Activated naive CD8-positive, alpha-beta T cell treated with anti-CD3 and anti-CD28 coated beads, Interleukin-2, amount 50 U/mL, for 24 hours (primary cell): ENCODE data around the gene SLC16A2.

ENCODE experiments used
- ATAC-seq: fragments of 150-1000 bp; cut with Tn5 transposase; one replicate; pipeline ENCODE4 v1.10.0; 2021
- DNase-seq: peaks from one replicate; pipeline ENCODE4 v3.0.0; 2021
- H3K27ac Mint-ChIP-seq: one replicate; pipeline ENCODE4 v1.8.0; 2021; ENCODE audit warnings: mild to moderate bottlenecking, mixed read lengths
- H3K27me3 Mint-ChIP-seq: one replicate; pipeline ENCODE4 v1.8.0; 2021; ENCODE audit warnings: mixed read lengths
- H3K36me3 Mint-ChIP-seq: one replicate; pipeline ENCODE4 v1.8.0; 2021; ENCODE audit warnings: low read depth, mixed read lengths
- H3K4me1 Mint-ChIP-seq: one replicate; pipeline ENCODE4 v1.8.0; 2021; ENCODE audit warnings: mixed read lengths
- H3K4me3 Mint-ChIP-seq: one replicate; pipeline ENCODE4 v1.8.0; 2021; ENCODE audit warnings: mild to moderate bottlenecking, moderate library complexity, mixed read lengths
- H3K9me3 Mint-ChIP-seq: one replicate; pipeline ENCODE4 v1.8.0; 2021; ENCODE audit warnings: mixed read lengths

Gene SLC16A2

GRCh38 chrX:74423289-74423998 lies 2.2 kb downstream of the SLC16A2 start:
- H3K4me3 Mint-ChIP-seq = peak overlapping the region; percentile 26
- DNase-seq (no peak), ATAC-seq (no peak)
- H3K4me1 Mint-ChIP-seq = peaks cover 12% of the 10 kb centered on the region
- peaks cover 6% of the 10 kb centered on the region for H3K27me3 Mint-ChIP-seq
- no peaks in the 10 kb centered on the region for H3K9me3 Mint-ChIP-seq
- H3K36me3 Mint-ChIP-seq = no peaks in the 10 kb centered on the region
- H3K27ac Mint-ChIP-seq = no peak overlapping the region

DNA sequence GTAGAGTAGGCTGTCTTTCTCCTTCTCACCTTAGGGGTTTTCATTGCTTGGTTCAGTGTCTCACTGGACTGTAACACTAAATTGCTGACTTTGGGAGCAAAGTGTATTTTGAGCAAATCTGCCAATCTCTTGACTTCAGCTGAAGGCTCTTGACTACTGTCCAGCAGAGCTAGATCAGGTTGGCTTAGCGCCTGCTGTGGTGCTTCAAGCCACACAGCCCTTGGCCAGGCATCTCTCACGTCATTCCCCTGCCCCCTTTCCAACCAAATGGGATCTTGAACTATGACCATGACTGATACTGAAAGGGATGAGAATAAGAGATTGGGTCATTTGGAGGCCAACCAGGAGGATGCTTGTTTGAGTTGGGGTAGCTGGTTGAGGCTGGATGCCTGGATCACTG lies 4.8 kb downstream of the SLC16A2 start:
- Mint-ChIP-seq H3K27ac (no peak overlapping the region), H3K9me3 (no peaks in the 10 kb centered on the region), H3K27me3 (peaks cover 3% of the 10 kb centered on the region), H3K36me3 (no peaks in the 10 kb centered on the region), H3K4me3 (no peak overlapping the region), H3K4me1 (peaks cover 4% of the 10 kb centered on the region)
- ATAC-seq = no peak
- DNase-seq = no peak

- peaks cover 4% of the 10 kb centered on the region for H3K4me1 Mint-ChIP-seq
Measured at GRCh38 chrX:74426615-74427014, 5.3 kb downstream of the SLC16A2 start.

GRCh38 chrX:74431797-74432196 lies 10.5 kb downstream of the SLC16A2 start:
- no peak overlapping the region for H3K4me3 Mint-ChIP-seq
- H3K36me3 Mint-ChIP-seq = no peaks in the 10 kb centered on the region
- no peaks in the 10 kb centered on the region for H3K9me3 Mint-ChIP-seq
- no peak for ATAC-seq
- H3K4me1 Mint-ChIP-seq = no peaks in the 10 kb centered on the region
- H3K27ac Mint-ChIP-seq = no peak overlapping the region
- no peaks in the 10 kb centered on the region for H3K27me3 Mint-ChIP-seq
- no peak for DNase-seq

More at GRCh38 chrX:74426615-74427014, 5.3 kb downstream of the SLC16A2 start:
- Mint-ChIP-seq H3K36me3 (no peaks in the 10 kb centered on the region), H3K9me3 (no peaks in the 10 kb centered on the region), H3K27ac (no peak overlapping the region), H3K4me3 (no peak overlapping the region), H3K27me3 (peaks cover 3% of the 10 kb centered on the region)
- ATAC-seq (no peak), DNase-seq (no peak)

GRCh38 chrX:74434336-74434735 lies 13.0 kb downstream of the SLC16A2 start:
- ATAC-seq = no peak
- no peak for DNase-seq
- H3K36me3 Mint-ChIP-seq = no peaks in the 10 kb centered on the region
- H3K27ac Mint-ChIP-seq = no peak overlapping the region
- no peaks in the 10 kb centered on the region for H3K9me3 Mint-ChIP-seq
- no peaks in the 10 kb centered on the region for H3K4me1 Mint-ChIP-seq
- H3K4me3 Mint-ChIP-seq = no peak overlapping the region
- no peaks in the 10 kb centered on the region for H3K27me3 Mint-ChIP-seq

DNA sequence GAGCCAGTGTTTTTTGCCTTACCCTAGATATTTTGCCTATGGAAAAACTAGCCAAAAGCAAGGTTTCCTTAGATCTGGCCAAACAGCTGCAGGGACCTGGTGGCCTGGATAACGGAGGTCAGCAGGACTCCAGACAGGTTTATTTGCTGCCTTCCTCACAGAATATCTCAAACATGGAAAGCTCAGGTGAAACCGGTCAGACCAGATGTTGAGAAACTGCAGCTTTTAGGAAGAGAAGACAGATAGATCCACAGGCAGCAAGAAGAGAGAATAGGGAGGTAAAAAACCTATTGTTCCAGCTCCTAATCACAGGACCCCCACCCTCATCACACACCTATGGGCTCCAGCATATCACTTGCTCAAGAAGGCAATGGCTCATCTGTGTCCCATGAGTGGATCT lies 16.2 kb downstream of the SLC16A2 start:
- no peak overlapping the region for H3K27ac Mint-ChIP-seq
- ATAC-seq (no peak), DNase-seq (no peak)
- H3K27me3 Mint-ChIP-seq = peaks cover 3% of the 10 kb centered on the region
- H3K9me3 Mint-ChIP-seq = no peaks in the 10 kb centered on the region
- H3K4me3 Mint-ChIP-seq = no peak overlapping the region
- H3K36me3 Mint-ChIP-seq = no peaks in the 10 kb centered on the region
- H3K4me1 Mint-ChIP-seq = no peaks in the 10 kb centered on the region

- H3K9me3 Mint-ChIP-seq = no peaks in the 10 kb centered on the region
- H3K27ac Mint-ChIP-seq = no peak overlapping the region
- no peaks in the 10 kb centered on the region for H3K4me1 Mint-ChIP-seq
- no peak overlapping the region for H3K4me3 Mint-ChIP-seq
- no peaks in the 10 kb centered on the region for H3K36me3 Mint-ChIP-seq
- ATAC-seq = no peak
- H3K27me3 Mint-ChIP-seq = peaks cover 3% of the 10 kb centered on the region
- DNase-seq = no peak
Measured at GRCh38 chrX:74438764-74439163, 17.5 kb downstream of the SLC16A2 start.

- Mint-ChIP-seq H3K36me3 (no peaks in the 10 kb centered on the region), H3K27ac (no peak overlapping the region), H3K9me3 (no peaks in the 10 kb centered on the region), H3K4me3 (no peak overlapping the region), H3K4me1 (peaks cover 9% of the 10 kb centered on the region), H3K27me3 (peaks cover 2% of the 10 kb centered on the region)
- DNase-seq (no peak), ATAC-seq (no peak)
Measured at GRCh38 chrX:74445099-74445498, 23.8 kb downstream of the SLC16A2 start.

- H3K27me3 Mint-ChIP-seq = peaks cover 2% of the 10 kb centered on the region
- H3K9me3 Mint-ChIP-seq = no peaks in the 10 kb centered on the region
- no peak overlapping the region for H3K27ac Mint-ChIP-seq
- no peak overlapping the region for H3K4me3 Mint-ChIP-seq
- peaks cover 27% of the 10 kb centered on the region for H3K4me1 Mint-ChIP-seq
- no peak for DNase-seq
- H3K36me3 Mint-ChIP-seq = peaks cover 2% of the 10 kb centered on the region
- no peak for ATAC-seq
Measured at GRCh38 chrX:74446876-74447275, 25.6 kb downstream of the SLC16A2 start.

- H3K9me3 Mint-ChIP-seq = no peaks in the 10 kb centered on the region
- H3K27ac Mint-ChIP-seq = no peak overlapping the region
- no peak for DNase-seq
- peaks cover 2% of the 10 kb centered on the region for H3K27me3 Mint-ChIP-seq
- ATAC-seq = no peak
- H3K36me3 Mint-ChIP-seq = peaks cover 2% of the 10 kb centered on the region
- H3K4me3 Mint-ChIP-seq = no peak overlapping the region
- peaks cover 36% of the 10 kb centered on the region for H3K4me1 Mint-ChIP-seq
Measured at GRCh38 chrX:74448669-74449068, 27.4 kb downstream of the SLC16A2 start.

- Mint-ChIP-seq H3K4me3 (no peak overlapping the region), H3K27ac (peak overlapping the region; percentile 65), H3K36me3 (peaks cover 2% of the 10 kb centered on the region), H3K27me3 (peaks cover 2% of the 10 kb centered on the region), H3K9me3 (no peaks in the 10 kb centered on the region), H3K4me1 (peaks cover 36% of the 10 kb centered on the region)
- no peak for ATAC-seq
- DNase-seq = peak; percentile 20
Measured at GRCh38 chrX:74449322-74449936, 28.1 kb downstream of the SLC16A2 start.

DNA sequence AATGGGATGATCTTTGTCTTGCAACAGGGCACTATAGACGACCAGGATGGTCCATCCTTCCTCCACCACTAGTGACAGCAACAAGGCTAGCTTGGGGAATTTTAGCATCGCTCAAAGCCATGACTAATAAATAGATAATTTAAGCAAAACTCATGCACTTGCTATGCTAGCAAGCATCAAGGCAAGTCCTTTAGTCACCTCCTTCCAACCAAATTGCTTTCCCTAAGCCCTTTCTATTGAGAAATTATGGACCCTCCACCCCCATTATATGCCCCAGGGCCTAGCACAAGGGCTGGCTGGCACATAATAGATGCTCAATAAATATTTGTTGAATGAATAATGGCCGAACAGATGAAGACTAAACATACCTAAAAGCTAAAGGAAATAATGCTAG lies 28.6 kb downstream of the SLC16A2 start:
- ATAC-seq (no peak), DNase-seq (no peak)
- Mint-ChIP-seq H3K4me1 (peaks cover 36% of the 10 kb centered on the region), H3K4me3 (no peak overlapping the region), H3K27me3 (peaks cover 2% of the 10 kb centered on the region), H3K36me3 (peaks cover 2% of the 10 kb centered on the region), H3K9me3 (no peaks in the 10 kb centered on the region), H3K27ac (peak overlapping the region; percentile 95)

DNA sequence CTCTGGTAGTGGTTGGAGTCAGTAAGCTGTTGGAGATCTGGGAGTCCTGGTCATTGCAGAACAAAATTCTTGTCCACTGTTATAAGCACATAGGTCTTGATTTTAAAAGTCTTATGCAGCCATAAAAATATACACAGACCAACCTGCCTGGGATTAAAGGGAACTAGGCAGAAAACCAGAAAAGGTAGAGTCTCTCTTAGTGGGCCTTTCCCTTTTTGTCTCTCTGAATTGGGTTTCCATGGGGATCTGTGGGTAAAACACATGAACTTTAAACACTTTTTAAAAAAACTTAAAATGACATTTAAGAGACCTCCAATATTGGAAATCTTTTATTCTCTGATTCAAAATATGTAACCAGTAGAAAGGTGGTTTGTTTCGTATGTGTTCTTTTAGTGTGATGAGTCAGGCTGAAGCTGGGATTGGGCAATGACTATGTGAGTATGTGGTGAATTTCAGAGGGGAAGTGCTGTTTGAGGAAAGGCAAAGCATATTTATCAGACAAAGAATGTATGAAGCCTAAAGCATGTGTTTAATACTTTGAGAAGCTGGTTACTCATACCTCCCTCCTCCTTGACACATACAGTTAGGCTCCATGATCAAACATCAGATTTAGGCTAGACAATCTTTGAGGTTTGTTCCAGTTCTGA lies 29.6 kb downstream of the SLC16A2 start:
- H3K27me3 Mint-ChIP-seq = peaks cover 3% of the 10 kb centered on the region
- DNase-seq (peak; percentile 6), ATAC-seq (peak; percentile 87)
- H3K4me3 Mint-ChIP-seq = peak overlapping the region; percentile 42
- H3K9me3 Mint-ChIP-seq = no peaks in the 10 kb centered on the region
- peaks cover 36% of the 10 kb centered on the region for H3K4me1 Mint-ChIP-seq
- H3K27ac Mint-ChIP-seq = peak overlapping the region; percentile 95
- peaks cover 2% of the 10 kb centered on the region for H3K36me3 Mint-ChIP-seq

GRCh38 chrX:74451450-74452198 lies 30.3 kb downstream of the SLC16A2 start:
- peak overlapping the region; percentile 42 for H3K4me3 Mint-ChIP-seq
- no peaks in the 10 kb centered on the region for H3K9me3 Mint-ChIP-seq
- peaks cover 2% of the 10 kb centered on the region for H3K36me3 Mint-ChIP-seq
- peak overlapping the region; percentile 95 for H3K27ac Mint-ChIP-seq
- peak; percentile 4 for DNase-seq
- peaks cover 4% of the 10 kb centered on the region for H3K27me3 Mint-ChIP-seq
- peaks cover 36% of the 10 kb centered on the region for H3K4me1 Mint-ChIP-seq
- ATAC-seq = peak; percentile 78

DNA sequence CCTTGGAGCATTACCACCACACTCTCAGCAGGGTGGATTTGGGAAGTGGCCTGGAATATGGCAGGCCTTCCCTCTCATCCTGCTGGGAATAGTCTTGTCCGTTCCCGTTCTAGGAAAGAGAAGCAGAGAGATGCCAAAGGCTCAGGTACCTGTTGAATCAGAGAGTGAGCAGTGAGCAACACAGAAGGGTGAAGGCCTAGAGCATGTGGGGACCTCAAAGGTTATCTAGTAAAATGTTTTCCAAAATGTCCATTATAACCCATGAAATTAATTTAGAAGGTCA lies 30.8 kb downstream of the SLC16A2 start:
- no peak for DNase-seq
- H3K36me3 Mint-ChIP-seq = peaks cover 2% of the 10 kb centered on the region
- H3K27me3 Mint-ChIP-seq = peaks cover 4% of the 10 kb centered on the region
- ATAC-seq = no peak
- H3K4me3 Mint-ChIP-seq = no peak overlapping the region
- H3K9me3 Mint-ChIP-seq = no peaks in the 10 kb centered on the region
- peak overlapping the region; percentile 95 for H3K27ac Mint-ChIP-seq
- peaks cover 36% of the 10 kb centered on the region for H3K4me1 Mint-ChIP-seq
